ENCODE measurements around the gene PRKN.

PRKN gene

DNA sequence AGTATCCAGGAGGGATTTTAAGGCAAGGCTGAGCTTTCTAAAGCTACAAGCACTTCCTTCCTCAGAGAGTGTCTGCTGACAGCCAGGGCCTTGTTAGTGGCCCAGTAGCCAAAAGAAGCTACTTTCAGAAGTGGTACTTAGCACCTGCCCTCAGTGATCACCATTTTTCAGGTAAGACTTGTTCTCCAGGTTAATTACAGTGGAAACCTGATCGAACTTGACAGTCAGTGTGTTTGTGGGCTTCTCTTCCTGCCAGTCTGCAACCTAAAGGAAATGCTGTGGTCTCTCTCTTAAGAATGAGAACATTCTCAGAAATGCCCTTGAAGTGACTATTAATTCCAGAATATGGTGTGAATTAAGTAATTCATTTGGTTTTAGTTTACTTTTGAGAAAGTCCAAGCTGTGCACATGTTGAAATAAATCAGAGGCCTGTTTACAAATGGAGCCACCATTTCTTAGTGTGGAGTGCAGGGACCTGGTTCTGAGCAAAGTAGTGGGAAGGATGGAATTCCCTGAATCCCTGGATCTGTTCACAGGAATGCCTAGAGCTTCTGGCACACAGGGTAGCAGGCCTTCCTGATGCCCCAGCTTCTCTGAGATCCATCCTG is 1268.5 kb downstream of the PRKN start:
- TF ChIP-seq CTCF (IDR thresholded peaks at IDR 0.05; ENCODE audit: low read depth, low read length) = no peak
- H3K36me3 ChIP-seq = no peaks in the 10 kb centered on the region
- no peak overlapping the region for H3K4me3 ChIP-seq (ENCODE audit: low read depth, low read length)
- H3K9me3 ChIP-seq (ENCODE audit: severe bottlenecking) = no peaks in the 10 kb centered on the region
- H3K27me3 ChIP-seq (ENCODE audit: insufficient read depth, low read depth, severe bottlenecking) = no peaks in the 10 kb centered on the region
- DNase-seq = no peak
- no peak overlapping the region for H3K27ac ChIP-seq

DNA sequence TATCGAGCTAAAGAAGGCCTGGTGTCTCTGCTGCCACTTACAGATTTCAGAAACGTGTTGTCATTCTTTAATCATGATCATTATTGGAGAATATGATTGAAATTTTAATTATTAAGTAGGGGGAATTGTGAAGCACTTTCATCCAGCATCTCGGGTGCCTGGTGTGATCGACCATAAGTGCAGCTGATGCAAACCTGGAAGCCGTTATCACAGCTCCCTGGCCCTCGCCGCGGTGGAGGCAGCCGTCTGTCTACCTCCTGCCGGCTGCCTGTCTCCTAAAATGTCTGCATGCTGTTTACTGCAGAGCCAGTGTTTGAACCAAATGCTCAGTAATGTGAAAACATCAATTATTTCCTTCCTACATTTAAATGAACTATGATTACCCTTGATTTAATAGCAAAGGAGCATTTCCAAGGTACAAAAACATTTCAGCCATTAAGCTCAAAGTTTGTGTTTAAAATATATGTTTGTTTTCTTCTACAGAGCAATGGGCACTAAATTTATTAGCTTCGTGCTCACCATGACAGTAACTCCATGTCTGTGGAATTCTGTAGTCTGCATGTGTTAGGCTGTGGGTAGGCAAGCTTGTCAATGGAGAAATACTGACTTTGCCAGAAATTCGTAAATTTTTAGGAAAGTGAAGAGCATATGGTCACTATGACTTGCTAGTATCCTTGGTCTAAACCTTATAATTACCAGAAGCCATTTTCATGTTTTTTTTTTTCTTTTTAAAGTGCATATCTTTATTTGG is 1269.2 kb downstream of the PRKN start:
- Histone ChIP-seq H3K4me3 (ENCODE audit: low read depth, low read length) (no peak overlapping the region), H3K27me3 (ENCODE audit: insufficient read depth, low read depth, severe bottlenecking) (no peaks in the 10 kb centered on the region), H3K9me3 (ENCODE audit: severe bottlenecking) (no peaks in the 10 kb centered on the region), H3K36me3 (no peaks in the 10 kb centered on the region), H3K27ac (no peak overlapping the region)
- no peak for TF ChIP-seq CTCF (IDR thresholded peaks at IDR 0.05; ENCODE audit: low read depth, low read length)
- no peak for DNase-seq

GRCh38 chr6:161455848-161456247 is 1271.7 kb downstream of the PRKN start:
- H3K36me3 ChIP-seq = no peaks in the 10 kb centered on the region
- no peaks in the 10 kb centered on the region for H3K27me3 ChIP-seq (ENCODE audit: insufficient read depth, low read depth, severe bottlenecking)
- no peak overlapping the region for H3K4me3 ChIP-seq (ENCODE audit: low read depth, low read length)
- DNase-seq = no peak
- no peak overlapping the region for H3K27ac ChIP-seq
- TF ChIP-seq CTCF (IDR thresholded peaks at IDR 0.05; ENCODE audit: low read depth, low read length) = 0 out of 2 replicates have a peak, but pooled peaks have one; percentile 0
- H3K9me3 ChIP-seq (ENCODE audit: severe bottlenecking) = no peaks in the 10 kb centered on the region

DNA sequence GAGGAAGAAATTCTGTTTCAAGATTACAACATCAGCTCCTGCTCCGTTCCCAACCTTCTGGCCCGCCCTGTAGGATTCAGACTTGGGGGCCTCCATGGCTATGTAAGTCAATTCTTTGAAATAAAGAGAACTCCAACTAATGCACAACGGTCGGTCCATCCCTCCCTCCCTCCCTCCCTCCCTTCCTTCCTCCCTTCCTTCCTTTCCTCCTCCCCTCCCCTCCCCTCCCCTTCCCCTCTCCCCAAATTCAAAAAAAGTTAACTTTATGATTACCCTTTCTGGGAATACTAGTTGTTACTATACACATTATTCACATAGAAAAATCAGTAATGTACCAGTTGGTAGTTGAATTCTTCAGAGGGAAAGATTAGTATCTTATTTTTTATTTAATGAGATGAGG is 1274.0 kb downstream of the PRKN start:
- H3K27me3 ChIP-seq (ENCODE audit: insufficient read depth, low read depth, severe bottlenecking) = no peaks in the 10 kb centered on the region
- no peaks in the 10 kb centered on the region for H3K36me3 ChIP-seq
- H3K4me3 ChIP-seq (ENCODE audit: low read depth, low read length) = no peak overlapping the region
- TF ChIP-seq CTCF (IDR thresholded peaks at IDR 0.05; ENCODE audit: low read depth, low read length) = no peak
- no peak overlapping the region for H3K27ac ChIP-seq
- no peaks in the 10 kb centered on the region for H3K9me3 ChIP-seq (ENCODE audit: severe bottlenecking)
- no peak for DNase-seq

DNA sequence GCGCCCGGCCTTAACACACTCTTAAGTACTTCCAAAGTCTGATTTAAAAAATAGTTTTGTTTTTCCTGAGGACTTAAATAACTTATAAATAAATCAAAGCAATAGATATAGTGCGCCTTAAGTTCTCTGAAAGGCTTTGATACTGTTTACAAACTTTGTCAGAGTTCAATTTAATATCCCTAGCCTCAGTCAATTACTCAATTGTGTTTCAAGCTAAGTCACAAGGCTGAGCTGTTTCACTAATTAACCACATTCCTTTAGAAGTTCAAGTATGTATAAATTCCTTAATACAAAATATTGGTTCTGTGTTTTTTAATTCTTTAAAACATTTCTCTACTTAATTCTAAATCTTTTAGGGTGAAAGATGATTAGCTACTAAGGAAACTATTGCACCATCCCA is 1275.3 kb downstream of the PRKN start:
- no peak for DNase-seq
- Histone ChIP-seq H3K4me3 (ENCODE audit: low read depth, low read length) (no peak overlapping the region), H3K27me3 (ENCODE audit: insufficient read depth, low read depth, severe bottlenecking) (no peaks in the 10 kb centered on the region), H3K27ac (no peak overlapping the region), H3K9me3 (ENCODE audit: severe bottlenecking) (no peaks in the 10 kb centered on the region), H3K36me3 (no peaks in the 10 kb centered on the region)
- TF ChIP-seq CTCF (IDR thresholded peaks at IDR 0.05; ENCODE audit: low read depth, low read length) = no peak
